Measurements from ENCODE around the gene MYO18A.
A peak's percentile ranks its signal among the peaks of the same experiment; 100 is the strongest.
"Not testable (repeated sequence)": the region's sequence is repeated elsewhere in the genome, so short reads cannot be mapped to it uniquely, and the experiment has no call there.

Gene MYO18A

GRCh38 chr17:29194669-29195068 is 14.5 kb upstream of the MYO18A start:
- no peak for DNase-seq (ENCODE audit: low read depth)

GRCh38 chr17:29193146-29193545 is 12.9 kb upstream of the MYO18A start:
- DNase-seq (ENCODE audit: low read depth) = no peak

GRCh38 chr17:29190592-29191207 is 10.5 kb upstream of the MYO18A start:
- DNase-seq (ENCODE audit: low read depth) = no peak

- DNase-seq (ENCODE audit: low read depth) = no peak
Measured at GRCh38 chr17:29190039-29190438, 9.8 kb upstream of the MYO18A start.

- DNase-seq (ENCODE audit: low read depth) = no peak
Measured at GRCh38 chr17:29189355-29189754, 9.2 kb upstream of the MYO18A start.

- DNase-seq (ENCODE audit: low read depth) = no peak
Measured at GRCh38 chr17:29181226-29181625, 1.0 kb upstream of the MYO18A start.

- DNase-seq (ENCODE audit: low read depth) = no peak
Measured at GRCh38 chr17:29180788-29181160, 576 bp upstream of the MYO18A start.

- peak; percentile 60 for DNase-seq (ENCODE audit: low read depth)
Measured at GRCh38 chr17:29179232-29180033, 765 bp downstream of the MYO18A start.

GRCh38 chr17:29178750-29179231 is 1.4 kb downstream of the MYO18A start:
- no peak for DNase-seq (ENCODE audit: low read depth)

- no peak for DNase-seq (ENCODE audit: low read depth)
Measured at GRCh38 chr17:29177871-29178749, 2.1 kb downstream of the MYO18A start.

GRCh38 chr17:29177541-29177870 is 2.7 kb downstream of the MYO18A start:
- no peak for DNase-seq (ENCODE audit: low read depth)

GRCh38 chr17:29176558-29177351 is 3.4 kb downstream of the MYO18A start:
- DNase-seq (ENCODE audit: low read depth) = peak; percentile 58

- DNase-seq (ENCODE audit: low read depth) = no peak
Measured at GRCh38 chr17:29175349-29175748, 4.8 kb downstream of the MYO18A start.

GRCh38 chr17:29172589-29172988 is 7.6 kb downstream of the MYO18A start:
- DNase-seq (ENCODE audit: low read depth) = no peak

- DNase-seq (ENCODE audit: low read depth) = no peak
Measured at GRCh38 chr17:29170682-29171081, 9.5 kb downstream of the MYO18A start.

- DNase-seq (ENCODE audit: low read depth) = no peak
Measured at GRCh38 chr17:29169806-29170591, 10.2 kb downstream of the MYO18A start.

- DNase-seq (ENCODE audit: low read depth) = not testable (repeated sequence)
Measured at GRCh38 chr17:29168759-29169126, 11.5 kb downstream of the MYO18A start.

- DNase-seq (ENCODE audit: low read depth) = no peak
Measured at GRCh38 chr17:29168079-29168758, 12.0 kb downstream of the MYO18A start.

- no peak for DNase-seq (ENCODE audit: low read depth)
Measured at GRCh38 chr17:29167393-29168078, 12.7 kb downstream of the MYO18A start.

- DNase-seq (ENCODE audit: low read depth) = no peak
Measured at GRCh38 chr17:29166507-29166887, 13.7 kb downstream of the MYO18A start.
